Lower lobe of right lung (tissue), 2 donors: ENCODE data around the gene BOC. TPM values are rescaled to one million over a fixed set of nuclear protein-coding genes. Genes with fewer than 3 reads are reported as not detected.

Experiments
- ATAC-seq, 2 donors: fragments of 200-7000 bp; cut with Tn5 transposase; one replicate each; pipeline ENCODE4 v1.9.1; 2020 to 2022; ENCODE audit warnings: mild to moderate bottlenecking in 2 of 2, moderate library complexity in 2 of 2
- DNase-seq: peaks from one replicate; pipeline ENCODE4 v3.0.0-alpha.2; 2020
- H3K27ac ChIP-seq: fragments of 200-600 bp; one replicate; pipeline ENCODE4 v1.8.0; 2022
- H3K27me3 ChIP-seq: fragments of 200-600 bp; one replicate; pipeline ENCODE4 v1.8.0; 2022; ENCODE audit warnings: low read depth
- H3K36me3 ChIP-seq: fragments of 200-600 bp; one replicate; pipeline ENCODE4 v1.8.0; 2022; ENCODE audit warnings: mild to moderate bottlenecking
- H3K4me1 ChIP-seq: fragments of 200-600 bp; one replicate; pipeline ENCODE4 v1.8.0; 2022
- H3K4me3 ChIP-seq: fragments of 200-600 bp; one replicate; pipeline ENCODE4 v1.8.0; 2022; ENCODE audit warnings: mild to moderate bottlenecking
- H3K9me3 ChIP-seq: fragments of 200-600 bp; one replicate; pipeline ENCODE4 v1.8.0; 2022
- intact Hi-C: fragments of 100-400 bp; cut with DNase I; formaldehyde crosslinking; loops from one replicate; pipeline ENCODE4 v1.11.0; 2022
- total RNA-seq: library from RNA; stranded (reverse); fragmentation: NEBNext Ultra II Directional; extraction: Animal tissue kit (Norgen Biotek cat#: 25700); gene quantifications from one replicate; pipeline ENCODE4 v1.2.1, GENCODE V29; 2021
- TF ChIP-seq, protein P1 (sequence below): fragments of 200-600 bp; IDR thresholded peaks from one replicate; pipeline ENCODE4 v1.8.0; 2022; ENCODE audit warnings: antibody characterized with exemption, mild to moderate bottlenecking
- donor health status: DM: no; HTN: yes; CAD: no; lungs with severe emphysema.

BOC gene
- total RNA-seq, 1 donor from 2014 or later = 10.1 TPM

DNA sequence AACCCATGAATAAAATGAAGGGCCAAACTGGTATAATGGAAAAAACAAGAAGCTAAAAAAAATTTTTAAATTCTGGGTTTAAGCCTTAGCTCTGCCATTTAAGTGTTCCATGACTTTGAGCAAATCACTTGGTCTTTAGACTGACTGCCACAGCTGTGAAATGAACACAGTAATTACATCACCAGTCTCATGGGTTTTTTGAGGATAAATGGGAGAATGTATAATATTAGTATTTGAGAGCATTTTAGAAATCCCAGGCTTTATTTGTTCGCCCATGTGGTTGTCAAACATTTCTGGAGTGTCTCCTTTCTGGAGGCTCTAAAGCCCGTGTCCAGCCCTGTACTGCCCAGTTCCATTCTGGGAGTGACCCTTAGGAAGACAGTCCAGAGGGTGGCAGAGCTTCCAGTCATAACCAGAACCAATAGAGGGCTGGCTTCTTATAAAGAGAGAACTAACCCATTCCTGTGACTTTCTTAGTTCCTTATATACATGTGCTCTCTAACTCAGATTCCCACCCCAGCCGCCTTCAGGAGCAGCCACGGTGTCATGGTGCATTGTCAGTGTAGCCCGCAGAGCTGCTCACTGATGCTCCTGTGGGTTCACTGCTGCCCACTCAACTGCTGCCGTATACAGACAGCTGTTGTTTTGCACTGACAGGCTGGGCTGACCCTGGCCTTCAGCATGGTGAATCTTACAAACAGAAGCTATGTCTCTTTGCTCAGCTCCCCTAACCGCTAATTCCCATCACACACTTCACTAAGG is 44.7 kb downstream of the BOC start:
- Histone ChIP-seq H3K36me3 (no peaks in the 10 kb centered on the region), H3K27me3 (no peaks in the 10 kb centered on the region), H3K27ac (no peak overlapping the region), H3K4me3 (no peak overlapping the region), H3K4me1 (no peaks in the 10 kb centered on the region), H3K9me3 (no peaks in the 10 kb centered on the region)
- DNase-seq = no peak
- ATAC-seq = no peak
- intact Hi-C loops = no loop called here
- TF ChIP-seq, protein P1, sequence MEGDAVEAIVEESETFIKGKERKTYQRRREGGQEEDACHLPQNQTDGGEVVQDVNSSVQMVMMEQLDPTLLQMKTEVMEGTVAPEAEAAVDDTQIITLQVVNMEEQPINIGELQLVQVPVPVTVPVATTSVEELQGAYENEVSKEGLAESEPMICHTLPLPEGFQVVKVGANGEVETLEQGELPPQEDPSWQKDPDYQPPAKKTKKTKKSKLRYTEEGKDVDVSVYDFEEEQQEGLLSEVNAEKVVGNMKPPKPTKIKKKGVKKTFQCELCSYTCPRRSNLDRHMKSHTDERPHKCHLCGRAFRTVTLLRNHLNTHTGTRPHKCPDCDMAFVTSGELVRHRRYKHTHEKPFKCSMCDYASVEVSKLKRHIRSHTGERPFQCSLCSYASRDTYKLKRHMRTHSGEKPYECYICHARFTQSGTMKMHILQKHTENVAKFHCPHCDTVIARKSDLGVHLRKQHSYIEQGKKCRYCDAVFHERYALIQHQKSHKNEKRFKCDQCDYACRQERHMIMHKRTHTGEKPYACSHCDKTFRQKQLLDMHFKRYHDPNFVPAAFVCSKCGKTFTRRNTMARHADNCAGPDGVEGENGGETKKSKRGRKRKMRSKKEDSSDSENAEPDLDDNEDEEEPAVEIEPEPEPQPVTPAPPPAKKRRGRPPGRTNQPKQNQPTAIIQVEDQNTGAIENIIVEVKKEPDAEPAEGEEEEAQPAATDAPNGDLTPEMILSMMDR = no peak

DNA sequence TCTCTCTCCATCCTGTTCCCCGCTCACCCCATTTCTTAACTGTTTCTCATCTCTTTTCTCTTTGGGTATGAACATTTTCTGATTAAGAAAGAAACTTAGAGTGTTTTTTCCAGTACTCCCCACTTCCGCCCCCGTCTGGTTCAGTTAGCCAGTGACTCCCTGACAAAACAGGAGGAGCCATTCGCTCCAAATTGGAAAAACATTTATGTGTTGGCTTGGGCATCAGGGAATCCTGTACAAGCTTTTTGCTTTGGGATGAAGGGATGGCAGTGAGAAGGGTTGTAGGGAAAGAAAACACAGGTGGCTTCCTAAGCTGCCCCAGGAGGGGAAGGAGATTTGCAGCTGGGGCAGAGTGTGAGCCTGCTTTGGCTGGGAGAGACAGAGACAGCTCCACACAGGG is 47.0 kb downstream of the BOC start:
- no peaks in the 10 kb centered on the region for H3K4me1 ChIP-seq

DNA sequence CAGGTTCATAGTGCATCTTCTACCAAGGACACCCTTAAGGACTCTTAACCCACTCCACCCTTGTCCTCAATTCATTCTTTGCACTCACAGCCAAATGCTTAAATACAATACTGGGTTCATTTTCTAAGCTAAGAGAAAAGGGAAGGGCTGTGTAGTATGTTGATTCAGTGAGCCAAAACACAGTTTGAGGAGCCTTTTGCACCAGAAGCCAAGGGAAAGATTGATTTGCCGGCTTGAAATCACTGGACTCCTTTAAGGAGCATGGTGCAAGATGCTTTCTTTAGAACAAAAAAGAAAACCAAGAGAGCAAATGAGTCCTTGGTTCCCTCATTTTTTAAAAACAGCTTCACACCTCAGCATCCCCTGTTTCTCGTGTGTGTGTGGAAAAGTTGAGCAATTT is 47.8 kb downstream of the BOC start:
- H3K4me1 ChIP-seq = no peaks in the 10 kb centered on the region
- no peak overlapping the region for H3K4me3 ChIP-seq
- DNase-seq = no peak
- H3K27ac ChIP-seq = no peak overlapping the region
- no peaks in the 10 kb centered on the region for H3K27me3 ChIP-seq
- ATAC-seq = no peak
- no peaks in the 10 kb centered on the region for H3K9me3 ChIP-seq
- H3K36me3 ChIP-seq = no peaks in the 10 kb centered on the region
- intact Hi-C loops = no loop called here
- TF ChIP-seq, protein P1 = no peak

More for the DNA sequence above, 47.0 kb downstream of the BOC start:
- DNase-seq (no peak), ATAC-seq (no peak)
- Histone ChIP-seq H3K4me3 (no peak overlapping the region), H3K36me3 (no peaks in the 10 kb centered on the region), H3K27ac (no peak overlapping the region), H3K27me3 (no peaks in the 10 kb centered on the region), H3K9me3 (no peaks in the 10 kb centered on the region)
- intact Hi-C loops = no loop called here
- TF ChIP-seq, protein P1 = no peak

DNA sequence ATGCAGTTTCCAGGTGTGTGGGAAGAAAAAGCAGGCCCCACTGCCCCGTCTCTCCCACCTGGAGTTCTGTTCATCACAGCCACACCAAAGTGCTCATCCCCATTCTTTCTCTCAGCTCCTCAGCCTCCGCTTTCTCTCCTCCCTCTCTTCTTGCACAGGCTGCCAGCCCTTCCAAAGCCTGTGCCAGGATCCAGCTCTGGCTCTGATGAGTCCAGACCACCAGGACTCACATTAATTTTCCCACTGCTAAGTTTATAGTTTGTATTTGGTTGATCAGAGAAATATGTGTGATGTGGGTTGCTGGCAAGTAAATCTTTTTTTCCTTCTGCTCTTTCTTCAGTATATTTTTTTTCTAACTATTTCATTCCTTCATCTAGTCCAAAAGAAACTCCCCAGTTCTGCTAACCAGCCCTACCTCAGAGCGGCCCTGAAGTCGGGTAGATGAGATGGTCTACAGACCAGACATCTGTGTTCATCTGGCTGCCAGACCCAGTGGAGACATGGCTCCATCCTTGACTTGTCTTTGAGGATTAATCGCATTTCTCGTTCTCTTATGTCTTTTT is 49.8 kb downstream of the BOC start:
- peak overlapping the region; percentile 55 for H3K27ac ChIP-seq
- H3K36me3 ChIP-seq = no peaks in the 10 kb centered on the region
- intact Hi-C loops = no loop called here
- H3K4me1 ChIP-seq = no peaks in the 10 kb centered on the region
- TF ChIP-seq, protein P1 = no peak
- no peaks in the 10 kb centered on the region for H3K27me3 ChIP-seq
- DNase-seq (no peak), ATAC-seq (peak; percentile 38 to 45)
- H3K9me3 ChIP-seq = no peaks in the 10 kb centered on the region
- H3K4me3 ChIP-seq = no peak overlapping the region

DNA sequence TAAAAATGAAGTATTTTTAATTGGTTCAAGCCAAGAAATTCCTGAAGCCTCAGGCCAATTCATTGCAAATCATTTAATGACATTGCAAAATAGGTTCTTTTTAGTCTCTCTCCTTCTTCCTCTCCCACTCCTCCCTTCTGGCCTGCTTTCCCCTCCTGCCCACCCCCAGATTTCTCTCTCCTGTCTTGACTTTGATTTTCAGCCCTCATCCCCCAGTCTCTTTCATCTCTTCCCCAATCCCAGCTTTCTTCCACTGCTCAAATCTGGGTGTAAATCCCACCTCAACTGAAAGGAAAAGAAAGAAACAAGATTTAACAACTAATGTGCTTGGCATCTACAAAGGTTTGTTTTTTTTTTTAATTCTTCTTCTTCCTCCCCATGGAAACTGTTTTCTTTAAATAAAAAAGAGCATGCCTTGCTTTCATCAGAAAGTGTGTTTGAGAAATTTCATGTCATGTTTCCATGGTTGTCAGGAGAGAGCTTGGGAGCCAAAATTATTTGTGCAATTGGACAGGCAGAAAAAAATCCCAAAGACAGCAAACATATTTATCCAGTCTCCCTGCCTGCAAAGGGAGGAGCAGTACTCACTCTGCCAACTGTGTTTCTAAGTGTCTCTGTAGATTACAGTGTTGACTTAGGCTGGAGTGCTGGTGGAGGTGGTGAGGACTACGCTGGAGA is 50.4 kb downstream of the BOC start:
- DNase-seq = no peak
- peak overlapping the region; percentile 55 for H3K27ac ChIP-seq

More for the DNA sequence above, 50.4 kb downstream of the BOC start:
- no peaks in the 10 kb centered on the region for H3K9me3 ChIP-seq
- intact Hi-C loops = no loop called here
- peak; percentile 72 to 76 for ATAC-seq
- TF ChIP-seq, protein P1 = no peak
- H3K27me3 ChIP-seq = no peaks in the 10 kb centered on the region
- no peaks in the 10 kb centered on the region for H3K4me1 ChIP-seq
- no peaks in the 10 kb centered on the region for H3K36me3 ChIP-seq
- no peak overlapping the region for H3K4me3 ChIP-seq
